GM21786 (cell line): Measurements from ENCODE around the gene CCDC34.
A peak's percentile ranks its signal among the peaks of the same experiment; 100 is the strongest.

Experiments used
- ATAC-seq: cut with Tn5 transposase; IDR thresholded peaks from one replicate; pipeline ENCODE4 v1.9.1; 2021; ENCODE audit not compliant: unreplicated experiment

CCDC34 gene

DNA sequence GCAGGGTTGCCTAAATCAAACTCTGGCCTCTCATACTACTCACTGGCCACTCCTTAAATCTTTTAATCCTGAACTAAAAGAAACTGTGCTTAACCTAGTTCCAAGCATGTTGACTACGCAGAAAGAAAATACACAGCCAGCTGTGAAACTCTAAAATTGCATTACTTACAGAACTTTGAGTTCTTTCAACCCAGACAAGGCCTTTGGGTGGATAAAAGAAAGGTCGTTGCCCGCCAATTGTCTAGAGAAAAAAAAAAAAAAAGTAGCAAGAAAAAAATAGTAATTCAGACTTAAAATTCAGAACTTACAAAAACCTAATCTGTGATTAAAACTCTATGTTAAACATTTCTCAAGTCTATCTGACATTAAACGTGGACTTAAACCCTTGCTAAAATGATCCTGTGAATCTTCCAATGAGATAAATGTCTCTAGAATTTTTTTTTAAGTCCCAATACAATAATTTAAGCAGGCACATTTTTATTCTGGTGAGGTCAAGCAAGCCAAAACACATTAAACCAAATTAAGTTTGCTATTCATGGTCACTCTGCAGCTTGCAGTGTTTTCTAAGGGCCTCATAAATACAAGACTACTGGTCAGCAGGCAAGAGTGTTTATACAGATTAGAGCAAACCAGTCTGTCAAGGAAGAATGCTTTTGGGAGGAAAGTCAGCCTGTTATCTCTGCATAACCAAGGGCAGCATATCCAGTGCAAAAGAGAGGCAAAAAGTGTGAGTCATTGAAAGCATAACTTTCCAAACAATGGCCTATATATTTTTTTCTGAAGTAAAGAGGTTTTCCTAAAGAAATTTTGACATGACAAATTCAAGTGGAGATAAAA is 29.5 kb upstream of the CCDC34 start:
- ATAC-seq = no peak

DNA sequence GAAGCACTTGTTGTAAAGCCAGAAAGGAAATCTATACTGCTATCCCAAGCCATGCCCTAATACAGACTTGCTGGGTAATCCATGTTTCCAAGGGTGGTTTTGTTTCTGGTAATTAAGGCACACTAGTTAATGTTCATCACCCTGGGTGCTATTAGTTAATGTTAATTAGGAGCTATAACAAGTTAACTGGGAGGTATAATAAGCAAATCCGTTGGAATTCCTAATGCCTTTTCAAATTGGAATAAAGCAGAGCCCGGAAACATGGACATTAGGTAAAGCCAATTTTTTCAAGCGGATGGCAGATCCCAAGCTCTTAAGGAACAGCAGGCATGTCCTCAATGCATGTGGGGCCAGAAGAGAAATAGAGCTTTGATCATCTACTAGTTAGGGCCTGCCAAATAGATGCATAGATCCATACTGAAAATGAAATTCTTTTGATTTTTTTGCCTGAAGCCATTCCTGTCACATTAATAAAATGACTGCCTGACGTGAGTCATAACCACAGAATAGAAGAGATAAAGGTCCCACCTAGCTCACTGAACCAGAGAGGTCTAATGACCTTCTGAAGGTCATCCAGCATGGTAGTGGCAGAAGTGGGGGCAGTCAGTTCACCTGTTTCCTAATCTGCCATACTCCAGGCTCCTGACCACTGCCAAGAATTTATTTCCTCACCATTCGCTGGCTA is 28.5 kb upstream of the CCDC34 start:
- no peak for ATAC-seq

DNA sequence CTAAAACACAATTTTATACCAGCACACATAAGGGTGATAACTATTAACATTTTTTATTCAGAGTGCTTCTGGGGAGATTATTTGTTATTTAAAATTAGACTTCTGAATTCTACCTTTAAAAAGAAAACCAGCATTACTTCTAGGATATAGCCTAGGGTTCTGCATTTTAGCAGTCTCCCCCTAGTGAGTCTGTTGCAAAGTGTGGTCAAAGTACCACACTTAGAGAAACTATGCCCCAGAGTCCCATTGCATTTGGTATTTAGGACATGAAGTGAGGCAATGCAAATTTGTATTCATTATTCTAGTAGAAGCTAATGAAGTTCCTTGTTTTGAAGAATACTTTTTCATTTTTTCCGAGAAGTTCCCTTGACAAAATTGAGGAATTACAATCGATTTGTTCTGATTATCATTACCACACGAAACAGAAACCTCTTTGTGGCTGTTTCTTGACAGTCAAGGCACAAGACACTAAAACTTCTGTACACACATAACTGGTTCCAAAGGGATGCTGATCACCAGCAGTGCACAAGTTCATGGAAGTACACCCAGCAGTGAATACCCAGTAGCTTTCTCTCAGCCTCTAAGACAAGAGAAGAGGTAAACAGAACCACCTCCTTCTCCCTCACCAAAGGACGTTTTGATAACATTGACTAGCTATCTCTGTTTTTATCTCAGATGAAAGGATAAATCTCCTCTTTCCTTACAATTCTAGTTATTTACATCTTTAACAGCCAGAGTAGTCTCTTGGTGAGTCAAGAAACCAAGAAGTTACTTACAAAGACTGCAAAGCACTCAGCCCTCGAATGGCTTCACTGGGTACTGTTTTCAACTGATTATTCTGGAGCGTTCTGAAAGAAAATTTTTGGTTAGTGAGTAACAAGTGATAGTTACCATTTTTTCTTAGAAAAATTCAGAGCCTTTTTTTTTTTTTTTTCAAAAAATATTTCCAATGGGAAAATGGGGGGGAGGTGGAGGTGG is 27.6 kb upstream of the CCDC34 start:
- ATAC-seq = no peak

DNA sequence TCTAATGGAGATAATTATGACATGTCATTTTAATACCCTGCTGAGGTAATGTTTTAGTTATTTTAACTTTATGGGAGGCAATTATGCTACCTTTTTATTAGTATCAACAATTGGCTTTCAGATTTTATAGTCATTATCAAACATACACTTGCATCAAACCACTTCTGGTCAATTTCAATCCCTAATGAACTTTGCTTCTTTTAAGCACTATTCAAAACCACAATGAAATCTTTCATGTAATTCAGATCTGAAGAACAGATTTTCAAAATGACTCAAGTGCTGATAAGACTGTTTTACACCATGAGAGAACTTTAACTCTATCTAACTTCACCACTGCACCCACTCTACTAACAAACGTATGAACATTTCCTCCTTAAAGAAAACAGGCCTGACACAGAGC is 25.9 kb upstream of the CCDC34 start:
- ATAC-seq = peak; percentile 43

DNA sequence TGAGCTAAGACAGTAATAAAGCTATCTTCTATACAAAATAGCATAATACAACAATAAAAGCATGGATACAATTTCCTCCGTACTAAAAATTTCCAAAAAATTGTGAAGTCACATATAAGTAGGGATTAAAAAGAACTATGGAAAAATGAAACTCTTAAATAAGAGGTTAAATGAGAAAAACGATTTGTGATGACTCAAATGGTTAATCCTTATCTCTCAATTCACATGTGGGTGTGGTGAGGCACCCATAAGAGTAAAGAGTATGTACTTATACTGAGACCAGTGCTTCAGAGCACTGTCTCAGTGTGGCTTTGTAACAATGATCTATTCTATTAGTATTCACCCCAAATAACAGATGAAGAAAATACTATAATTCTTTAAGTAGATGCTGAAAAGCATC is 25.0 kb upstream of the CCDC34 start:
- no peak for ATAC-seq

DNA sequence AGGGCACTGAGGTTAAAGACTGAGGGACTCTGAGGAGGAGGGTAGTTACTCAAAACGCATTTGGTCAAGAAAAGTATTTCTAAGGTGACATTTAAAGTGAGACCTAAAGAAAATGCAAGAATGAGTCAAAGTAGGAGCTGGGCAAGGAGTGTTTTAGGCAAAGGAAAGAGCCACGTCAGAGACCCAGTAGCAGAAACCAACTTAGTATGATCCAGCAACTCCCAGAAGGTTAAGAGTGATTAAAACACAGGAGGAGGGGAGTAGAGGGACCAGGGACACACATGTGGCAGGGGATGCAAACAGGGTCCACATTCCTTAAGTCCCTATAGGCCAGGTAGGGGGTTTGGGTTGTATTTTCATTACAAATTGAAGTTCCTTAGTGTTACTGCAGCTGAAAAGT is 24.3 kb upstream of the CCDC34 start:
- no peak for ATAC-seq

DNA sequence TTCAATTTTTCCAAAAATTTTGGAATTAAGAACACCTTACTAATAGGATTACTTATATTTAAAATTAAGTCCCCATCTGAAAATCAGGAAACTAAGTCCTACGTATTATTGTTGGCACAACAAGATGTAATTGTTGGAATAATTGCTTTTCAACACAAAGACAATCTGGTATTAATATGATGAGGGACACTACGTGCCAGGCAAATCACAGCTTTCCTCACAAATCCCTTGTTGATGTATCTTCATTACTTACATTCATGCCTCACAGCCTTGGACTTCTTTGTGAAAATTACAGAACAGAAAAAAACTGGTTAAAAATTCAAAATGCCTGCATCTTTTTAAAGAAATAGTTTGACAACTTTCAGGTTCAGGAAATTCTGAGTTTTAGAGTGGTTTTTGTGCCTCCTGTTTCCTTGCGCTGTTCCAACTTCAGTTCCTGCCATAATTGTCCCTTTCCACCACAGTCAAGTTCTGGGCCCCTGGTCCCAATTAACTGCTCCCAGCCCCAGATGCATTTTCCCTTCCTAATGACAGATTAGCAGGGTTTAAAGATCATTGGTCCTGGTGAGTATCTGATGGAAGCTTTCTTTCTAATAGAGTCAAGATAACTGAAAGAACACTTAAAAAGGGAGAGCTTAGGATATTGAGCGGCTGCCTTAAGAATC is 23.3 kb upstream of the CCDC34 start:
- ATAC-seq = no peak

DNA sequence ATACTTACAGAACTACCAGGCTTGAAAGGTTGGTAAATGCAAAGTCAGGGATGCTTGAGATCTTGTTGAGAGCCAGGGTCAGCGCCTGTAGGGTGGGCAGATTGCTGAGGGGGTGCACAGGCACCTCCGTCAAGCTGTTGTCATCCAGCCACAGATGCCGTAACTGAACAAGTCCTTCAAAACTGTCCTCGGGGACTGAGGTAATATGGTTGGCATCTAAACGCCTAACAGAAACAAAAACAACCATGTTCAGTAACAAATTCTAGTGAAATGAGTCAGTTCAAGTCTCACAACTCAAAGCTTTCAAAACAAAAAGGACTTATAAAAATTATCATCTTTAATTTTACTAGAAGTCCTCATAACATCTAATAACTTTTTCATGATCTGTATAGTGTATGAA is 22.2 kb upstream of the CCDC34 start:
- no peak for ATAC-seq

DNA sequence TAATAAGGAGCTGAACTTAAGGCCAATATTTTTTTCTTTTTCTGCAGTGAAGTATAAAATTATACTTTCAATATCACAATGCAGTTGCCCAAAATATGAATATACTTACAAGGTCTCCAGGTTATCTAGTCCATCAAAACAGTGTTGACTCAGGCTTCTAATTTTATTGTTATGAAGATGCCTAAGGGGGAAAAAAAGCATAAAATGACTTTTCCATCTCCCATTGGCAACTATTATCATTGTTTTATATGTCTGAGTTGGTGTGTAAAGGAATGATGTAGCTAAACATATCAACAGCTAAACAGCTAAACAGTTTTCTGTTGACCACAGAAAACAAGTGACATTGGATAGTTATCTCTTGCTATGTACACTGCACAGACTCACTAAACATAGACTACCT is 21.2 kb upstream of the CCDC34 start:
- ATAC-seq = no peak

DNA sequence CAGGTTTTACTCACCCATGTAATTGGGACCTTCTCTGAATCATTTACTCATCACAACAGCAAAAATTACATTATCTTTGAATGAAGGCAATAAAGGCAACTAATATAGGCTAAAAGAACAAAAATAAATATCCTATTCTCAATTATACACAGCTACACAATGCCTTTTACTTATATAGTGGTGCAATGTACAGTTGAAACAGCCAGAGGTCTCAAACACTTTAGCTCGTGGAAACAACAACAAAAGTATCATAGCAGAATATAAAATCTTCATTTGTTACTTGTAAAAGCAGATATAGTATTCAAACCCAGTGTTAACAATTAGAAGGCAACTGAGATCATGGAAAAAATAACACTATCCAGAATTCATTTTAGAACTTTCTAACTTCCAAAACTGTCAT is 20.6 kb upstream of the CCDC34 start:
- no peak for ATAC-seq

DNA sequence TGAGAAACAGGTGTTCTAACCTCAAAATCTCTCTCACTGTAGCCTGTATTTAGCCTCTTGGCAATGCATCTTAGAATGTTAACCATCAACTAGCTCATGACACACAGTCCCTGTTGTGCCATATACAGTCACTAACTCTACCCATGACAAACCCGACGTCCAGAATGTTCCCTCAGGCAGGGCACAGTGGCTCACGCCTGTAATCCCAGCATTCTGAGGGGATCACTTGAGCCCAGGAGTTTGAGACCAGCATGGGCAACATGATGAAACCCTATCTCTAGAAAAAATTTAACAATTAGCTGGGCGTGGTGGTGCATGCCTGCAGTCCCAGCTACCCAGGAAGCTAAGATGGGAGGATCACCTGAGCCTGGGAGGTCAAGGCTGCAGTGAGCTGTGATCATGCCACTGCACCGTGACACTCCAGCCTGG is 18.2 kb upstream of the CCDC34 start:
- peak; percentile 51 for ATAC-seq

DNA sequence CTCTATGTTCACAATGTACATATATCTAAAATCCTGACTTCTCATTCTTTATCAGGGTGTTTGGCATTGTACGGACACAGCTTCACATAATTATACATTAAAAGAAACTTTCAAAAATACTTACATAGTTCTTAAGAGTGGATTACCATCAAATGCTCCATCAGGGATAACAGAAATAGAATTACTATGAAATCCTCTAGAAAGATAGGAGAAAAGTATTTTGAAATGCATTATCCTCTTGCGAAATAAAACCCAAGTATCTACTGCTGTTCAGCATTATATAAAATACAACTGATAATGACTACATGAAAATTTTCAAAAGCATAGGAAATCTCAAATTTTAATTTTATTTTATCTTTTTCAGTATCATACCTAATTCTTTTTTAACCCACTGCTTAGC is 17.8 kb upstream of the CCDC34 start:
- ATAC-seq = no peak

DNA sequence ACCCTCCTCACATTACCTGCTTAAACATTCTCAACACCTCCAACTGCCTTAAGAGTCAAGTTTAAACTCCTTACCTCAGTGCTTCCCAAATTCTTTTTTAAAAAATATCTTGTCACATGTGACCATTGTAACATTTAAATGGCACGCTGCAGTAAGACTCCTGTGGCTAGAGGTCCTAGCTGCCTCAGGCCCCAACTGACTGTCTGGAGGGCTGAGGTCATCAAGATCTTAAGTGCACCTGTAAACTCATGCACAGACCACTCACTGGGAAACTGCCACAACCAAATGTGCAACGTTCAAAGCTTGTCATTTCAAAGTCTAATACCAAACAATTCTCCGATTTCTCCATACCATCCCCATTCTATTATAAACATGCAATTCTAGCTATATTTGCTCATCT is 16.4 kb upstream of the CCDC34 start:
- no peak for ATAC-seq

DNA sequence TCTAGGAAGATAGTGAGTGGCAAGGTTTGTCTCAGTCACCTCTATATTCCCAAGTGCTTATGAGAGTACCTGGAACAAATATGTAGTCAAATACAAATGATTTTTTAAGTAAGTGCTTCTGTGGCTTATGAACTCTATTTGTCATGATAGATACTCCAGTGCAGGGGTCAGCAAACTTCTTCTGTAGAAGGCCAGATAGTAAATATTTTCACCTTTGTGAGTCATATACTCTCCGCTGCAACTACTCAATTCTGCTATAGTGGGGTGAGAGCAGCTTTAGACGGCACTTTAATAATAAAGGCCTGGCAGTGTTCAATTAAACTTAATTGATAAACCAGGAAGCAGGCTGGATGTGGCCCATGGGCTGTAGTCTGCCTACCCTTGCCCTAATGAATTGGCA is 12.4 kb upstream of the CCDC34 start:
- ATAC-seq = no peak

DNA sequence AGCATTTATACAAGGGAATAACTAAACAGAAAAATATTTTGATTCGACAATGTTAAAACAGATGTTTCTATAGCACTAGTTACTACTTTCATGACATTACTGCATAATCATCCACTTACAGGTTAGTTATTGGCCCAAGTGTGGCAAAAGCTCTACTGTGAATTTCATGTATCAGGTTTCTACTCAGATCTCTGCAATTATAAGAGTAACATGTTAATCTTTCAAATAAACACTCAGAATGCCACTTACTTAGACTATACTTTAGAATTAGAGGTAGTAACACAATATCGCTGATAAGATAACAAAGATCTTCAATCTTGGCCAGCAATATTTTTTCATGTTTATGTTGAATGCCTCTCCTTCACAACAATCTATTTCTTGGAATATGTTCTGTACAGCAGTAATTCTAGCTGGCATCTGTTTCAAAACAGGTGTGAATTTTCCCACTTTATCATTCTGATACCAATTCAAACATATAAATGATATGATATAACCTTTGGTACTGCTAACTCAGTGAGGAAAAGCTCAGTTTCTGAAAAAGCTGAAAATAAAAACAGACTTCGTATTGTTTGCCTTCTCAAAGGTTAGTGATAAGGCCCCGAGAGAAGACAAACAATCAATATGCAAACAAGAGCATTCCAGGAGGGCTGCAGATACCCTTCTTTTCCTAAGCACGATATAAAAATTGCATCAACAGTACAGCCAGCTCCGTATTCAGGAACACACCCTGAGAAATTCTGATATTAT is 11.0 kb upstream of the CCDC34 start:
- ATAC-seq = no peak

DNA sequence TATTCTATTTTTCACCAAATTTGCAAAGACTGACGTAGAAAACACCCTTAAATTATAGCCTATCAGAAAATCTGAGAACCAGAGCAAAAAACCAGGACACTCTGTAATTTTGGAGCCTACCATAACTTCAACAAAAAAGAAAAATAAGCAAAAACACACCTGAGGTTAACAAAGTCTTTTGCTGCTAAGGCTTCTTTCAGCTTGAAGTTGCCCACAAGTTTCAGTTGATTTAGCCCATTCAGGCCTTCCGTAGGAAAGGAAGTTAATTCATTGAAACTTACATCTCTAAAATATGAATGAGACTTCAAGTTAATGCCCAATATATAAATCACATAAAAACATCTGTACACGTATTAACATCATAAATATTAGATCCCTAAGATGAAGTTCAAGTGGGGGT is 10.4 kb upstream of the CCDC34 start:
- ATAC-seq = no peak

DNA sequence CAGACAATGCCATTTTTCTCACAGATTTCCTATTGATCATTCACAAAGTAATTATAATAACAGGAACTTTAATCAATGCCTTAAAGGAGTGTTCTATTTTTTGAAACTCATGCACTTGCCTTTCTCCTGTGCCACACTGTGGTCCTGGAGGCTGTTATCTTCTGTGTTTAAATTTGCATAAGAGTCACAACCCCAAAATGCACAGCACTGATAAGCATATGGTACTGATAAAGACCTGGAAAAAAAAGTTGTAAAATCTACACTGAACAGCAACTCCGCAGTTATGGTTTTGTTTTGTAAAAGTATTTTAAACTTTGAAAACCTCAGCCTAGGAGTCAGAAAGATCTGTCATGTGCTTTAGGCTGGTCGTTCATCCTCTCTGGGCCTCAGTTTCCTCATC is 9.1 kb upstream of the CCDC34 start:
- no peak for ATAC-seq

DNA sequence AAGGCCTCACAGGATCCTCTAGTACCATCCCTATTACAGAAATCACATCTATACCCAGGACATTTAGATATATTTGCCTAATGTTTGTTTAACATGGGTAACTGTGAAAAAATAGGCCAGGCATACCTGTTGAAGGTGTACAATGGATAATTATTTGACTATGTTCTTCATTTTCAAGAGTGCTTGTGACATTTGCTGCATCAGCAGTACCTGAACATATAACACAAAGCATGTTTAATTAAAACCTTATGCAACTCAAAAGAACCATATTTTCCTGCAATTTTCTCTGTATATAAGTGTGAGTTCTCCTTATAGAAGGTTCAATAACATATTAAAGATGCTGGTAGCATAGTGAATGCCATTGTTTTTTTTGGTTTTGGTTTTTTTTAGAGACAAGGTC is 8.5 kb upstream of the CCDC34 start:
- no peak for ATAC-seq

DNA sequence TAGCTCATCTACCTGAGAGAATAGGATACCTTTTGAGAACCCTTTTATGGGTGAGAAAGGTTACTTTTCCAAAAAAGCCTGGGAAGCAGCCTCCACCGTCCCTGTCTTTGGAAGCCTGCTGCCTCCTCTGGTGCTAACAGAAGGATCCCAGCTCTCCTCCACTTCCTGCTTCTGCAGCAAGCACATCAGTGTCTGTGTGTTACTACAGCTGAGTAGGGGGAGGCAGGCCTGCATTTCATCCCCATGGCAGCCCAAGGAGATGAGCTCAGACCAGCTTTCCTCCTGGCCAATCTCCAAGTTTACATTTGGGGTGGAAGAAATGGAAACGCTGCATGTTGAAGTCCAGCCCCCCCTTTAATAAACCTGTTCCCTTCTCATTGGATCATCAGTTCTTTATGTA is 7.4 kb upstream of the CCDC34 start:
- ATAC-seq = no peak

DNA sequence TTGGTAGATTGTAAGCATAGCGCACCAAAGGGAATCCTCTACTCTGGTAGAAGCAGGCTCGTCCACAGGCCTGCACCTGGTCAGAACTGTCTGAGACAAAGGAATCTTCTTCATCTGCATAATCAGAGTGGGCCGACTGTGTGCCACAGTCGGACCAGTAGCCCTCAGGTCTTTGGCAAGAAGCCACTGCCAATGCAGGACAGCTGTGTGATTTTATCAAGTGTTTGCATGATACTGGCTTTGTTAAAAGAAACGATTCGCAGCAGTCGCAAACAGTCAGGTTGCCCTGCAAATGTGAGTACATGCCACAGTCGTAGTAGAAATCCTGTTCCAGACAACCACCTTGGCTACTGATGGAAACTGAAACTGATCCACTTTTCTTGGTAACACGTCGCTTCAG is 4.9 kb upstream of the CCDC34 start:
- no peak for ATAC-seq
